GM12891 (cell line): ENCODE data around the gene TCEAL8.

ENCODE experiments used
- DNase-seq: peaks from one replicate; pipeline ENCODE4 v3.0.0; 2011; ENCODE audit warnings: low spot score; ENCODE audit not compliant: insufficient read length
- FAIRE-seq: peaks from 2 replicates; lab custom pipeline; 2011; peaks lifted over from hg19 to GRCh38; lab: Jason Lieb, UNC
- PAX5 ChIP-seq: IDR thresholded peaks from 2 replicates; pipeline ENCODE4 v1.6.1; 2011; ENCODE audit warnings: low read length, moderate library complexity, mild to moderate bottlenecking; ENCODE audit not compliant: insufficient read depth, severe bottlenecking
- POLR2A ChIP-seq: IDR thresholded peaks from 2 replicates; pipeline ENCODE4 v1.6.1; 2011; ENCODE audit warnings: low read depth, low read length, control low read depth
- POLR2AphosphoS5 ChIP-seq: IDR thresholded peaks from 2 replicates; pipeline ENCODE4 v1.6.1; 2011; ENCODE audit warnings: low read depth, low read length, control low read depth
- POU2F2 ChIP-seq: IDR thresholded peaks from 2 replicates; pipeline ENCODE4 v1.6.1; 2011; ENCODE audit warnings: low read depth, mild to moderate bottlenecking, control low read depth, low read length, moderate library complexity
- SPI1 ChIP-seq: IDR thresholded peaks from 2 replicates; pipeline ENCODE4 v1.6.1; 2011; ENCODE audit warnings: low read depth, low read length, control low read depth
- TAF1 ChIP-seq: IDR thresholded peaks from 2 replicates; pipeline ENCODE4 v1.6.1; 2011; ENCODE audit warnings: low read depth, low read length, control low read depth

TCEAL8 gene

GRCh38 chrX:103215425-103215991 lies 39.4 kb downstream of the TCEAL8 start:
- DNase-seq (peak; percentile 7), FAIRE-seq (peak; percentile 83)
- no peak for TF ChIP-seq SPI1
- TF ChIP-seq PAX5 = no peak

- DNase-seq (peak; percentile 65), FAIRE-seq (peak; percentile 96)
- TF ChIP-seq POLR2A = peak; percentile 74
- no peak for TF ChIP-seq POU2F2
- TF ChIP-seq PAX5 = no peak
- peak; percentile 77 for TF ChIP-seq POLR2AphosphoS5
- TF ChIP-seq TAF1 = peak; percentile 99
- no peak for TF ChIP-seq SPI1
These were observed 40.0 kb downstream of the TCEAL8 start, which contains the start of gene BEX4 for GRCh38 chrX:103214870-103215424. Gene BEX4, plus strand, starts transcription at chrX:103215108. Its CDS starts 1,046 bp downstream, at chrX:103216154.

- DNase-seq (no peak), FAIRE-seq (no peak)
- TF ChIP-seq TAF1 = no peak
- TF ChIP-seq SPI1 = no peak
- no peak for TF ChIP-seq POU2F2
- no peak for TF ChIP-seq POLR2A
- no peak for TF ChIP-seq POLR2AphosphoS5
- no peak for TF ChIP-seq PAX5
These were observed 42.1 kb downstream of the TCEAL8 start for GRCh38 chrX:103212749-103213457.

GRCh38 chrX:103211012-103211715 lies 43.8 kb downstream of the TCEAL8 start:
- FAIRE-seq (peak; percentile 45), DNase-seq (no peak)
- TF ChIP-seq TAF1 (no peak), POLR2AphosphoS5 (no peak), PAX5 (no peak), POLR2A (no peak), SPI1 (no peak), POU2F2 (no peak)

- TF ChIP-seq PAX5 = no peak
- TF ChIP-seq TAF1 = no peak
- no peak for TF ChIP-seq POU2F2
- no peak for TF ChIP-seq POLR2A
- no peak for TF ChIP-seq SPI1
- no peak for TF ChIP-seq POLR2AphosphoS5
- FAIRE-seq = no peak
- no peak for DNase-seq
These were observed 44.9 kb downstream of the TCEAL8 start for GRCh38 chrX:103210056-103210455.
